ENCODE measurements around the gene ZNF518A.

- TF ChIP-seq CTCF (IDR thresholded peaks at IDR 0.05; ENCODE audit: low read length): no peak
- no peak for TF ChIP-seq EZH2 (optimal IDR thresholded peaks at IDR 0.05; ENCODE audit: low read depth, low read length)
- no peak for TF ChIP-seq EZH2phosphoT487 (IDR thresholded peaks at IDR 0.05; ENCODE audit: low read length)
These were observed 40.2 kb upstream of the ZNF518A start for GRCh38 chr10:96089670-96090462.

All from MM.1S (cell line).